GM10266 (cell line): ENCODE results near the gene MORN5.

Experiments used
- DNase-seq: peaks from one replicate; pipeline ENCODE4 v3.0.0; 2012; ENCODE audit errors: extremely low spot score
- CTCF ChIP-seq: IDR thresholded peaks from 2 replicates; pipeline ENCODE4 v1.5.1; 2012; ENCODE audit warnings: mild to moderate bottlenecking, low read depth; ENCODE audit not compliant: control insufficient read depth, insufficient read depth; ENCODE audit errors: missing control alignments

Gene MORN5

DNA sequence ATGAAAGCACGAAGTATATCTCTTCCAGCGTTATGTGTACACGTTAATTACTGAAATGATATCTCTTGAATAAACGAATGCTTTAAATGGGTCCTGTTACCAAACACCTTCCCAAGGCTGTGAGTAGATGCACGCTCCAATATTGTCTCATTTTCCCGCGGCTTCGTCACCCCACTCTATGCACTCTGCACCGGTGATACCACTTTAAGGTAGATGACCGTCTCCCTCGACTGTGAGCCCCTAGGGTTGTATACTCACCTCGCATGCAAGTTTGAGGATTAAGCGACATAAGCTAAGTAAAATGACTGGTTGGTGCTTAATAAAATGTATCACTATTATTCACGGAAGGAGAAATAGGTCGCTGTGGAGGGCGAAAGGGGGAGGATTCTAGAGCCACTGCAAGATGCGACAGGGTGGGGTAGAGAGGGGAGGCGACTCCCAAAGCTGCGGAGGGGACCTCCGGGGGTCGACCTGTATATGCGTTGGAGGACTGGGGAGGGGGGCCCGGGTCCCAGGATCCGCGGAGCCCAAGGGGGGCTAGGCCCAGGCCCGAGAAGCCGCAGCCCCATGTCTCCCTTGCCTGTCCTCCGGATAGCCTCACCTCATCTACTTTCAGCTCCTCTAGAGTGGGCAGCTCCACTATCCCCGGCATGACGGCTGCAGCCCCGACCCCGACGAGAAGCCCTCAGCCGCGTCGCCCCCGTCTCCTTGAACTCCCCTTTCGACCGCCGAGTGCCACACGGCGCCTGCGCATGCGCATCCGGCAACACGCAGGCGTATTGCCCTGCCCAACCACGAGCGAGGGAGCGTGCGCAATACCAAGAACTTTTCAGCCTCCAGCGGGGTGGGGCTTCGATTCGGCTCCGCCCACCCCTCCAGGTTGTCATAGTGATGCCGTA lies at the start of gene MORN5, which contains the start of gene NDUFA8:
Gene MORN5 (plus strand): TSS at position 883 of the 899 bp plus-strand sequence. CDS start 65 bp downstream, outside the sequence.
Gene NDUFA8 (minus strand): TSS at position 754 of the 899 bp plus-strand sequence. CDS start 102 bp downstream, at position 652.
- no peak for TF ChIP-seq CTCF
- DNase-seq = peak; percentile 95

DNA sequence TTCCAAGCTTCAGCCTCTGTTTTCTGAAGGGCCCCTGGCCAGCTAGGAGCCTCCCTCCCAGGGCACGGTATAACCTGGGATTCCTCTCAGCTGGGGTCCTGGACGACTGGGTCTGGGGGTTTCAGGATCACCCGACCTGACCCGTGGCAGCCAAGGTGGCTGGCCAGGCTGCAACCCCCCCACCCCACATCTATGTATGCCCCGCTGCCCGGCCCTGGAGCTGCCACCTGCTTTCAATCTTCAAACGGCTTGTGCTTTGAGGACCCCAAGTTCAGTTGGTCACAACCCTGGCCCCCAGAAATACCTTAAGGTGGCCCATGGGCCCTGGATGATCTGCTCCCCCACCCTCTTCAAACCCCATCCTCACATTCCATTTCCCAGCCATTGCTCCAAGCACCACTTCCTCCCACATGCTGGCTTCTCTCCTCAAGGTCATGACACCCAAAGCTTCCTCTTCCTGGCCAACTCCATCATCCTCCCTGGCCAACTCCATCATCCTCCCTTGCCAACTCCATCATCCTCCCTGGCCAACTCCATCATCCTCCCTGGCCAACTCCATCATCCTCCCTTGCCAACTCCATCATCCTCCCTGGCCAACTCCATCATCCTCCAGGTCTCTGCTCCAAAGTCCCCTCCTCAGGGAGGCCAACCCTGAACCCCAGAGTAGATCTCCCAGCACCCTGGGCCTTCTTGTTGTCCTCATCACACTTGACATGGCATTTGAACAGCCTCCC lies 49.4 kb upstream of the MORN5 start:
- no peak for TF ChIP-seq CTCF
- DNase-seq = no peak

GRCh38 chr9:122111413-122112085 lies 48.2 kb upstream of the MORN5 start:
- TF ChIP-seq CTCF = no peak
- DNase-seq = no peak

- no peak for TF ChIP-seq CTCF
- no peak for DNase-seq
Measured at GRCh38 chr9:122112238-122112637, 47.5 kb upstream of the MORN5 start.

DNA sequence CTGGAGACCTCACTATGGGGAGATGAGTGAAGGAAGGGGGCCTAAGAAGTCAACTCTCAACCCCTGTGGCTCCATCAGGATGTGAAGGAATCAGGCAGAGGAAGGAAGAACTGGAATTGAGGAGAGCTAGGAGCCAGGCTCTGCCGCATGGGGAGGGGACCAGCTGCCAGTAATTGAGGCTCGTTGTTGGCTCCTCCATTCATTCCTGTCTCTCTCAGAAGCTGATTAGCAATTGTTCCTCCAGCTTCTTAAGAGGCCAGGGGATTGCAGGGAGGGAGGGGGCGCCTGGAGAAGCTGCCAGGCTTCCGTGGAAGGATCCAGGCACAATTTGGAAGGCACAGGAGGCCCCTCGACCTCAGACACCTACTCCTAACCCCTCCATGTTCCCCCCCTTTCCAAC lies 46.1 kb upstream of the MORN5 start:
- no peak for TF ChIP-seq CTCF
- DNase-seq = no peak

DNA sequence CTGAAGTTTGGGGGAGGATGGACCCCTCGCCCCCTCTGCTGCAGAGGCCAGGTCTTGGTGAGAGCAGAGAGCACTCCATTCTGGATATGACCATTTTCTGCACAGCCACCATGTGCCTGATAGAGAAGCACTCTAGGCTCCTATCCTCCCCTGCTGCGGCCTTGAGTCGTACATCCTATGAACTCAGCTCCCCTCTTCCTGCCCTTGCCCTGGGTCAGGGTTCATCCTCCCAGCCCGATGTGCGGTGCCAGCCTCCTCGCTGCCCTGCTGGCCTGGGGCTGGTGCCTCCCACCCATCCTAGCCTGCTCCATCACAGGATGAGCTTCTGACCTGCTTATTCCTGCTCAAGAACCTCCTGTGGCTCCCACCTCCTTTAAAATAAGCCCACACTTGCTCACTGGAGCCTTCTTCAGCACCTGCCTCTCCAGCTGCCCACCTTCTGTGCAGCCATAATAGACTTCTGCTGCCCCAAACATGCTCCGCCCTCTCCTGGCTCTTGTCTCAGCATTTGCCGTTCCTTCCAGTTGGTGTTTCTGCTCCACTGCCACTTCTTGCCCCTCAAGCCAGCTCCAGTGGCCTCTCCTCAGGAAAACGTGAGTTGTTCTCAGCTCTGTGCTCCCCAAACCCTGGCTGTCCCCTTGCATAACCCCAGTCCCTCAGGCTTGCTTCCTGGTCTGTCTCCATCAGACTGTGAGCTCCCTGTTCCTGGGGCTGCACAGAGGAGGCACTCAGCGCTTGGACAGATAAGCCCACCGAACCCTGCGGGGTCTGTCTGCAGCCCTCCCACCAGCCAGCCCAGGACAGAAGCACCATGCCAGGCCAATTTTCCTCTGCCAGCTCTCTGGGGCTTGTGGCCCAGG lies 44.3 kb upstream of the MORN5 start:
- no peak for TF ChIP-seq CTCF
- no peak for DNase-seq
